GM21423 (cell line): ENCODE measurements around the gene ACADSB.

Experiments
- ATAC-seq: cut with Tn5 transposase; IDR thresholded peaks from one replicate; pipeline ENCODE4 v1.9.1; 2021; ENCODE audit warnings: mild to moderate bottlenecking, moderate library complexity; ENCODE audit not compliant: unreplicated experiment

Gene ACADSB

GRCh38 chr10:123096452-123096851 lies 87.6 kb downstream of the ACADSB start:
- no peak for ATAC-seq

DNA sequence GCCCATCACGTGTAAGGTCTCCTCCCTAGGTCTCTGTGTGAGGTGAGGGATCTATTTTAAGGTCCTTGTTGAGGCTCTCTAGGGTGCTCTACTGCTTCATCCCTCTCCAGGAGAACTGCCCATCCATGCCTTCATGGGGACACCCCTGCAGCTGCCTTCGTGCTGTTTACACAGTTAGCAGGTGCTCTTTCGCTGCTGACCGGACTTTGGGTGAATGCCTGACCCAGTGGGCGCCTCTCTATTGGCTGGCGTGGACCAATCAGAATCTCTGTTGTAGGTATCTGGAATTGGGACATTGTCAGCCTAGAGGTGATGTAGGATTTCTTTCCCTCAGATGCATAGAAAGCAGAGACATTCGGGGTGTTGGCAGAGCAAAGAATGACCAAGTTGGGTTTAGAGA lies 88.2 kb downstream of the ACADSB start:
- no peak for ATAC-seq

GRCh38 chr10:123100030-123100762 lies 91.4 kb downstream of the ACADSB start:
- ATAC-seq: no peak

DNA sequence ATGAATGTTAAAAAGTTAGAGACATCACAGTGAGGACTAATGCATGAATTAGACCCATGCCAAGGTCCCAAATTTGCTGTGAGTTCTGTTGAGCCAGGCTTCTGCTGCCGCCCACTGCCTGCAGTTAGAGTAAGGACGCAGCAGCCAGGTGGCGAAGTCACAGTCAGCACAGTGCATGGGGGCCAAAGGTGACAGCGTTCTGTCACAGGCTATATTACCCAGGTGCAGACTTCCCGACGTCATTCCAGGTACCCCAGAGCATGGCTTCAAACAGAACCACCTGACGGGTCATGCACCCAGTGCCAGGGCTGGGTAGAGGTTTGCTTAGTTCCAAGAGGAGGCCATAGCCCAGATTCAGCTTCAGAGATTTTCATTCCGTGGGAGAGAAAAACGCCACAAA lies 93.1 kb downstream of the ACADSB start:
- no peak for ATAC-seq

DNA sequence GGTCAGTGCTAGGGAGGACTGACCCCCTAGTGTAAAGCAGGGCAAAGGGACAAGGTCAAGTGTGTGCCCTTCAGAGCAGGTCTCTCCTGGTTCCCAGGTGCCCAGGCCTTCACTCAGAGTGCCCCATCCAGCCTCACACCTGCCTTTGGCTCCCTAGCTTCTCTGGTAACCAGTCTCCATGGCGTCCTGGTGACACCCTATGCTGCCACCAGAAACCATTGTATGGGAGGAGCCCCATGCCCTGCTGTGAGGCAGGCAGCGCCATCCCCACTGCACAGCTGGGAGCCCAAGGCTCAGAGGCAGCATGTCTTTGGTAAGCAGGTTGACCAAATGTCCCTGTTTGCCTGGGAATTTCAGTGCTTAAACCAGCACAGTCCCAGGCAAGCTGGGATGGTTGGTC lies 93.9 kb downstream of the ACADSB start:
- ATAC-seq: no peak

- no peak for ATAC-seq
Measured at GRCh38 chr10:123103944-123104343, 95.1 kb downstream of the ACADSB start.
